ENCODE measurements around the gene SLC35F4.

- TF ChIP-seq, protein P1, sequence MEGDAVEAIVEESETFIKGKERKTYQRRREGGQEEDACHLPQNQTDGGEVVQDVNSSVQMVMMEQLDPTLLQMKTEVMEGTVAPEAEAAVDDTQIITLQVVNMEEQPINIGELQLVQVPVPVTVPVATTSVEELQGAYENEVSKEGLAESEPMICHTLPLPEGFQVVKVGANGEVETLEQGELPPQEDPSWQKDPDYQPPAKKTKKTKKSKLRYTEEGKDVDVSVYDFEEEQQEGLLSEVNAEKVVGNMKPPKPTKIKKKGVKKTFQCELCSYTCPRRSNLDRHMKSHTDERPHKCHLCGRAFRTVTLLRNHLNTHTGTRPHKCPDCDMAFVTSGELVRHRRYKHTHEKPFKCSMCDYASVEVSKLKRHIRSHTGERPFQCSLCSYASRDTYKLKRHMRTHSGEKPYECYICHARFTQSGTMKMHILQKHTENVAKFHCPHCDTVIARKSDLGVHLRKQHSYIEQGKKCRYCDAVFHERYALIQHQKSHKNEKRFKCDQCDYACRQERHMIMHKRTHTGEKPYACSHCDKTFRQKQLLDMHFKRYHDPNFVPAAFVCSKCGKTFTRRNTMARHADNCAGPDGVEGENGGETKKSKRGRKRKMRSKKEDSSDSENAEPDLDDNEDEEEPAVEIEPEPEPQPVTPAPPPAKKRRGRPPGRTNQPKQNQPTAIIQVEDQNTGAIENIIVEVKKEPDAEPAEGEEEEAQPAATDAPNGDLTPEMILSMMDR (conservative IDR thresholded peaks at IDR 0.05; ENCODE audit: low read length) = no peak
- TF ChIP-seq EZH2phosphoT487 (IDR thresholded peaks at IDR 0.05; ENCODE audit: borderline replicate concordance) = no peak
Observed at GRCh38 chr14:57549016-57549564, 316.8 kb downstream of the SLC35F4 start.
